Fibroblast of lung (primary cell): ENCODE results near the gene MACF1. TPM values are rescaled to one million over a fixed set of nuclear protein-coding genes. Genes with fewer than 3 reads are reported as not detected.

Source experiments
- DNase-seq, 2 donors: peaks; one replicate each; pipeline versions ENCODE4 v3.0.0 to v3.0.0-alpha.2; 2010; ENCODE audit warnings: low read depth in 2 of 2
- H2AFZ ChIP-seq: 2 replicates; pipeline ENCODE4 v1.5.1; 2012; ENCODE audit warnings: low read length, control low read depth, inconsistent platforms
- H3K27ac ChIP-seq: 2 replicates; pipeline ENCODE4 v1.5.1; 2011; ENCODE audit warnings: low read length, control low read depth; ENCODE audit not compliant: insufficient read depth
- H3K27me3 ChIP-seq: 2 replicates; pipeline ENCODE4 v1.5.1; 2011; ENCODE audit warnings: mild to moderate bottlenecking, low read length; ENCODE audit not compliant: control insufficient read depth, insufficient read depth
- H3K36me3 ChIP-seq: 2 replicates; pipeline ENCODE4 v1.5.1; 2011; ENCODE audit warnings: low read length; ENCODE audit not compliant: control insufficient read depth, insufficient read depth
- H3K4me1 ChIP-seq: 2 replicates; pipeline ENCODE4 v1.5.1; 2011; ENCODE audit warnings: low read length; ENCODE audit not compliant: control insufficient read depth, insufficient read depth; ENCODE audit errors: extremely low read depth
- H3K4me2 ChIP-seq: 2 replicates; pipeline ENCODE4 v1.5.1; 2011; ENCODE audit warnings: low read length, control low read depth; ENCODE audit not compliant: insufficient read depth; ENCODE audit errors: extremely low read depth
- H3K4me3 ChIP-seq, 4 experiments: fragments of 200-600 bp in 1 of 4; sonication (generic) in 1 of 4; replicated peaks in 1 of 4; 2 replicates each; pipeline ENCODE4 v1.5.1; 2011 to 2016; ENCODE audit warnings: low read length in 4 of 4, low read depth in 3 of 4, mild to moderate bottlenecking in 3 of 4, control low read depth in 2 of 4, inconsistent platforms in 1 of 4, mixed read lengths in 1 of 4; ENCODE audit not compliant: insufficient read depth in 1 of 4; ENCODE audit errors: control extremely low read depth in 1 of 4
- H3K79me2 ChIP-seq: 2 replicates; pipeline ENCODE4 v1.5.1; 2012; ENCODE audit warnings: mild to moderate bottlenecking, low read length, inconsistent platforms; ENCODE audit not compliant: control insufficient read depth, insufficient read depth
- H3K9ac ChIP-seq: 2 replicates; pipeline ENCODE4 v1.5.1; 2011; ENCODE audit warnings: mild to moderate bottlenecking, low read length, control low read depth; ENCODE audit not compliant: insufficient read depth
- H3K9me3 ChIP-seq: 2 replicates; pipeline ENCODE4 v1.5.1; 2012; ENCODE audit warnings: low read depth, low read length; ENCODE audit not compliant: control insufficient read depth, insufficient read depth
- H4K20me1 ChIP-seq: 2 replicates; pipeline ENCODE4 v1.5.1; 2011; ENCODE audit warnings: low read length; ENCODE audit not compliant: control insufficient read depth, insufficient read depth; ENCODE audit errors: extremely low read depth
- EZH2 ChIP-seq: IDR thresholded peaks from 2 replicates; pipeline ENCODE4 v1.5.1; 2012; ENCODE audit warnings: low read length, control low read depth, mild to moderate bottlenecking; ENCODE audit errors: missing control alignments
- polyA plus RNA-seq, 2 donors: library from polyadenylated mRNA; depleted of rRNA in 1 of 2; stranded (reverse) in 1 of 2; unstranded in 1 of 2; fragments of >200 nt; gene quantifications; 2 replicates each; pipeline ENCODE4 v1.2.1, GENCODE V29; 2011 to 2012; ENCODE audit warnings: missing spikeins in 1 of 2
- total RNA-seq: library from RNA; depleted of rRNA; stranded (reverse); fragments of >200 nt; gene quantifications from 2 replicates; pipeline ENCODE4 v1.2.1, GENCODE V29; 2014
- TF ChIP-seq, protein P1 (sequence below), 2 donors: IDR thresholded peaks in 1 of 2; conservative IDR thresholded peaks in 1 of 2; 1 replicate in 1 of 2; 2 replicates in 1 of 2; pipeline ENCODE4 v1.5.1; 2011 to 2012; ENCODE audit warnings: low read length in 2 of 2, control low read depth in 1 of 2, inconsistent platforms in 1 of 2, low read depth in 1 of 2, mild to moderate bottlenecking in 1 of 2

The MACF1 gene
- total and polyA plus RNA-seq, 2 donors (not counting 1 experiment from before 2014, with no cell fraction given): 178 to 414 TPM

DNA sequence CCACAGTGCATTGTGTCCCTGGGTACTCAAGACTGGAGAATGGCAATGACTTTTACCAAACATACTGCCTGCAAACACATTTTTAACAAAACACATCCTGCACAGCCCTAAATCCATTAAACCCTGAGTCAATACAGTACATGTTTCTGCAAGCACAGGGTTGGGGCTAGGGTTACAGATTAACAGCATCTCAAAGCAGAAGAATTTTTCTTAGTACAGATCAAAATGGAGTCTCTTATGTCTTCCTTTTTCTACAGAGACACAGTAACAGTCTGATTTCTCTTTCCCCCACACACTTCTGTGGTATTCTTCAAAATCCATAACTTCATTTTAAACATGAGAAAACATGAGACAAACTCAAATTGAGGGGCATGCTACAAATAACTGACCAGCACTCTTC lies 300.8 kb downstream of the MACF1 start:
- Histone ChIP-seq H3K27ac (no peak overlapping the region), H3K9me3 (no peaks in the 10 kb centered on the region), H3K9ac (no peak overlapping the region), H3K4me2 (no peak overlapping the region), H3K36me3 (no peaks in the 10 kb centered on the region), H3K79me2 (no peaks in the 10 kb centered on the region), H4K20me1 (no peaks in the 10 kb centered on the region), H3K4me1 (peaks cover 6% of the 10 kb centered on the region), H3K27me3 (no peaks in the 10 kb centered on the region), H2AFZ (no peak overlapping the region), H3K4me3 (no peak overlapping the region)
- TF ChIP-seq, protein P1, sequence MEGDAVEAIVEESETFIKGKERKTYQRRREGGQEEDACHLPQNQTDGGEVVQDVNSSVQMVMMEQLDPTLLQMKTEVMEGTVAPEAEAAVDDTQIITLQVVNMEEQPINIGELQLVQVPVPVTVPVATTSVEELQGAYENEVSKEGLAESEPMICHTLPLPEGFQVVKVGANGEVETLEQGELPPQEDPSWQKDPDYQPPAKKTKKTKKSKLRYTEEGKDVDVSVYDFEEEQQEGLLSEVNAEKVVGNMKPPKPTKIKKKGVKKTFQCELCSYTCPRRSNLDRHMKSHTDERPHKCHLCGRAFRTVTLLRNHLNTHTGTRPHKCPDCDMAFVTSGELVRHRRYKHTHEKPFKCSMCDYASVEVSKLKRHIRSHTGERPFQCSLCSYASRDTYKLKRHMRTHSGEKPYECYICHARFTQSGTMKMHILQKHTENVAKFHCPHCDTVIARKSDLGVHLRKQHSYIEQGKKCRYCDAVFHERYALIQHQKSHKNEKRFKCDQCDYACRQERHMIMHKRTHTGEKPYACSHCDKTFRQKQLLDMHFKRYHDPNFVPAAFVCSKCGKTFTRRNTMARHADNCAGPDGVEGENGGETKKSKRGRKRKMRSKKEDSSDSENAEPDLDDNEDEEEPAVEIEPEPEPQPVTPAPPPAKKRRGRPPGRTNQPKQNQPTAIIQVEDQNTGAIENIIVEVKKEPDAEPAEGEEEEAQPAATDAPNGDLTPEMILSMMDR (conservative IDR thresholded peaks at IDR 0.05 in 1 of 2, IDR thresholded peaks at IDR 0.05 in 1 of 2; ENCODE audit: low read depth in 1 of 2, low read length in 2 of 2): no peak
- no peak for TF ChIP-seq EZH2
- DNase-seq: no peak

DNA sequence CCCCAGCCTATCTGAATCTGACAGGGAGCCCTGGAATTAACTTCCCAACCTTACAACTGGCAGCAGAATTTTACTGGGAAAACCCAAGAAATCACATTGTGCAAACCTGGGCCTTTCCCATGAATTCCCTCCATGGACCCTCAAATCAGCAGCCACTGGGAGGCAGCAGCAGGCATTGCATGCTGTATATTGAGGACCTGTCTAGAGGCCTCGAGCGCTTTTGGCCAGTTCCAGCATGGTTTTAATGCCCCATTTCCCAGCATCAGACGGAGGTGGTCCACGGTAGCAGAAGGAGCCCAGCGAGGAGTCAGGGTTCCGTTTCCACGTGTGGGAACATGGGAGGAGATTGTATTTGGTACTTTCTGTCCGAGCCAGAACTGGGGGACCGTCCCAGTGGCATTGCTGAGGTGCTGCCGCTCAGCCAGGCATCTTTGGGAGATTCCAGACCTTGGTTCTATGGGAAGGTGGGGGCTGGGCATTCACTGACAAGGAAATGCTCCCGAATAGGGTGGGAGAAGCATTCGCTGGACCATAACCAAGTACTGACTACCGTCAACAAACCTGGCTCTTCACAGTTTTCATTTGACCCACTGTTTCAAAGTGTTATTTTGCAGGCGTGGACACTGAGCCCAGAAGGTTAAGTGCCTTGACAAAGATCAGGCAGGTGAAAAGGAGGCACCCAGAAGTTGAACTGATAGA lies 302.9 kb downstream of the MACF1 start:
- Histone ChIP-seq H3K4me1 (peaks cover 3% of the 10 kb centered on the region), H3K36me3 (no peaks in the 10 kb centered on the region), H3K27me3 (no peaks in the 10 kb centered on the region), H3K4me2 (no peak overlapping the region), H3K27ac (no peak overlapping the region), H3K79me2 (no peaks in the 10 kb centered on the region), H3K9me3 (no peaks in the 10 kb centered on the region), H4K20me1 (no peaks in the 10 kb centered on the region), H3K9ac (no peak overlapping the region), H3K4me3 (no peak overlapping the region), H2AFZ (no peak overlapping the region)
- TF ChIP-seq EZH2: no peak
- TF ChIP-seq, protein P1 (conservative IDR thresholded peaks at IDR 0.05 in 1 of 2, IDR thresholded peaks at IDR 0.05 in 1 of 2; ENCODE audit: low read depth in 1 of 2, low read length in 2 of 2): peak; percentile 11 to 47
- no peak for DNase-seq

DNA sequence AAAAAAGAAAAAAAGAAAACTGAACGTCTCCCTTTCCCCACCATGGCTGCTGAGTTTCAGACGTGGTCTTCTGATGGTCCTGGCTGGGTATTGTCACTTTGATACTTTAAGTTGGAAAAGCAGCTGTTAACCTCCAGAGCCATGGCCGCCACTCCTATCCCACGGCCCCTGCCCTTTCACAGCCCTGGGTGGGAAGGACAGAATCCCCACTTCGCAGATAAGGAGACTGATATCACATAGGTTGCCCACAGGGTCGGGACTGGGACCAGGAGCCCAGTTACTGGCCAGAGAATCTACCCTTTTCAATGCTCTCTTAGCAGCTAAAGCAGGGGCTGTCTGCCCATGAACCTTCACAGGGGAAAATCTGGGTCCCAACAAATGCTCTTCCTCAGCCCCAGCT lies 303.8 kb downstream of the MACF1 start:
- Histone ChIP-seq H3K79me2 (no peaks in the 10 kb centered on the region), H3K9ac (no peak overlapping the region), H3K4me1 (peaks cover 3% of the 10 kb centered on the region), H3K4me2 (no peak overlapping the region), H2AFZ (no peak overlapping the region), H3K4me3 (no peak overlapping the region), H3K27ac (no peak overlapping the region), H3K27me3 (no peaks in the 10 kb centered on the region), H4K20me1 (no peaks in the 10 kb centered on the region), H3K36me3 (no peaks in the 10 kb centered on the region), H3K9me3 (no peaks in the 10 kb centered on the region)
- TF ChIP-seq, protein P1 (conservative IDR thresholded peaks at IDR 0.05 in 1 of 2, IDR thresholded peaks at IDR 0.05 in 1 of 2; ENCODE audit: low read depth in 1 of 2, low read length in 2 of 2): no peak
- no peak for TF ChIP-seq EZH2
- no peak for DNase-seq
